Naive thymus-derived CD8-positive, alpha-beta T cell (primary cell): ENCODE data around the gene PPA1. TPM values are rescaled to one million over a fixed set of nuclear protein-coding genes. Genes with fewer than 3 reads are reported as not detected.
A peak's percentile ranks its signal among the peaks of the same experiment; 100 is the strongest.
"Not testable (repeated sequence)": the region's sequence is repeated elsewhere in the genome, so short reads cannot be mapped to it uniquely, and the experiment has no call there.

ENCODE experiments used
- ATAC-seq, 2 donors: fragments of 150-1000 bp; cut with Tn5 transposase in 1 of 2; sonication (Bioruptor Pico), chemical (Tn5 transposase) in 1 of 2; 1 replicate in 1 of 2; 2 replicates in 1 of 2; pipeline ENCODE4 v1.10.0; 2021; ENCODE audit warnings: mild to moderate bottlenecking in 2 of 2, moderate library complexity in 2 of 2
- POLR2A ChIA-PET: fragments of 350-600 bp; sonication (Branson Sonifier 250); formaldehyde crosslinking; loops from one replicate; lab custom pipeline; 2021; ENCODE audit warnings: antibody characterized with exemption; lab: Charles Lee
- DNase-seq, 10 donors: peaks; one replicate each; pipeline versions ENCODE4 v3.0.0 to v3.0.0-alpha.2; 2020 to 2022
- H3K27ac Mint-ChIP-seq, 10 donors: one replicate each; pipeline ENCODE4 v1.8.0; 2020 to 2022; ENCODE audit warnings: mild to moderate bottlenecking in 10 of 10, mixed read lengths in 10 of 10, moderate library complexity in 4 of 10, inconsistent platforms in 1 of 10
- H3K27me3 Mint-ChIP-seq, 5 donors: one replicate each; pipeline ENCODE4 v1.8.0; 2021 to 2022; ENCODE audit warnings: mixed read lengths in 5 of 5
- H3K36me3 Mint-ChIP-seq, 3 donors: one replicate each; pipeline ENCODE4 v1.8.0; 2020 to 2022; ENCODE audit warnings: mixed read lengths in 3 of 3, mild to moderate bottlenecking in 2 of 3, inconsistent platforms in 1 of 3
- H3K4me1 Mint-ChIP-seq, 4 donors: one replicate each; pipeline ENCODE4 v1.8.0; 2021 to 2022; ENCODE audit warnings: mixed read lengths in 4 of 4
- H3K4me3 Mint-ChIP-seq, 10 donors: one replicate each; pipeline ENCODE4 v1.8.0; 2020 to 2022; ENCODE audit warnings: mild to moderate bottlenecking in 10 of 10, mixed read lengths in 10 of 10, moderate library complexity in 6 of 10, inconsistent platforms in 1 of 10
- H3K9me3 Mint-ChIP-seq, 9 donors: one replicate each; pipeline ENCODE4 v1.8.0; 2020 to 2022; ENCODE audit warnings: mixed read lengths in 9 of 9, mild to moderate bottlenecking in 3 of 9, inconsistent platforms in 1 of 9, moderate library complexity in 1 of 9
- polyA plus RNA-seq, 3 donors: library from polyadenylated mRNA; unstranded; fragments of 300-500 nt; fragmentation: Illumina TruSeq; gene quantifications; one replicate each; pipeline ENCODE4 v1.2.3, GENCODE V29; 2021
- total RNA-seq, 8 experiments: library from RNA in 2 of 8; stranded (reverse) in 2 of 8; gene quantifications; one replicate each; pipeline ENCODE4 v1.2.3 and lab custom pipeline; 2021 to 2026

The PPA1 gene
- total and polyA plus RNA-seq, 5 experiments from 2014 or later, result 51.0 to 222 (median 137) TPM

- peaks cover 0 to 4% (median 2%) of the 10 kb centered on the region in 3 donors for H3K36me3 Mint-ChIP-seq
- H3K27ac Mint-ChIP-seq, result no peak overlapping the region
- DNase-seq, result no peak
- no peak for ATAC-seq
- H3K9me3 Mint-ChIP-seq, result no peaks in the 10 kb centered on the region
- POLR2A ChIA-PET, result interaction anchor here (1.7 kb wide), 1 partner anchor 19 kb away, joined by 4 read pairs; no protein-coding TSS in a partner anchor
- peaks cover 11 to 24% (median 17%) of the 10 kb centered on the region in 4 donors for H3K4me1 Mint-ChIP-seq
- H3K27me3 Mint-ChIP-seq, result no peaks in the 10 kb centered on the region
- no peak overlapping the region for H3K4me3 Mint-ChIP-seq
Measured at GRCh38 chr10:70193391-70193844, 39.8 kb downstream of the PPA1 start.

GRCh38 chr10:70192326-70192968 lies 40.8 kb downstream of the PPA1 start:
- H3K36me3 Mint-ChIP-seq, result no peaks in the 10 kb centered on the region
- H3K9me3 Mint-ChIP-seq, result no peaks in the 10 kb centered on the region
- ATAC-seq (no peak), DNase-seq (no peak)
- H3K4me1 Mint-ChIP-seq, result peaks cover 5 to 14% (median 8%) of the 10 kb centered on the region in 4 donors
- POLR2A ChIA-PET, result interaction anchor here (1.7 kb wide), 1 partner anchor 18 kb away, joined by 4 read pairs; no protein-coding TSS in a partner anchor
- no peak overlapping the region for H3K27ac Mint-ChIP-seq
- H3K27me3 Mint-ChIP-seq, result no peaks in the 10 kb centered on the region
- no peak overlapping the region for H3K4me3 Mint-ChIP-seq

- H3K27me3 Mint-ChIP-seq, result no peaks in the 10 kb centered on the region
- POLR2A ChIA-PET, result no interaction called here
- no peak for DNase-seq
- no peaks in the 10 kb centered on the region for H3K9me3 Mint-ChIP-seq
- no peak for ATAC-seq
- no peak overlapping the region for H3K4me3 Mint-ChIP-seq
- no peak overlapping the region for H3K27ac Mint-ChIP-seq
- no peaks in the 10 kb centered on the region for H3K36me3 Mint-ChIP-seq
- H3K4me1 Mint-ChIP-seq, result peaks cover 0 to 9% (median 3%) of the 10 kb centered on the region in 4 donors
Measured at GRCh38 chr10:70191972-70192305, 41.3 kb downstream of the PPA1 start.

- DNase-seq (no peak), ATAC-seq (no peak)
- POLR2A ChIA-PET, result interaction anchor here (0.6 kb wide), 1 partner anchor 16 kb away, joined by 3 read pairs; no protein-coding TSS in a partner anchor
- H3K4me3 Mint-ChIP-seq, result no peak overlapping the region
- H3K36me3 Mint-ChIP-seq, result no peaks in the 10 kb centered on the region
- H3K27ac Mint-ChIP-seq, result no peak overlapping the region
- no peaks in the 10 kb centered on the region for H3K27me3 Mint-ChIP-seq
- no peaks in the 10 kb centered on the region for H3K9me3 Mint-ChIP-seq
- peaks cover 0 to 5% (median 0%) of the 10 kb centered on the region in 4 donors for H3K4me1 Mint-ChIP-seq
Measured at GRCh38 chr10:70191161-70191971, 41.9 kb downstream of the PPA1 start.

GRCh38 chr10:70190581-70190980 lies 42.6 kb downstream of the PPA1 start:
- Mint-ChIP-seq H3K4me3 (no peak overlapping the region), H3K27ac (no peak overlapping the region), H3K9me3 (no peaks in the 10 kb centered on the region), H3K36me3 (no peaks in the 10 kb centered on the region), H3K4me1 (no peaks in the 10 kb centered on the region), H3K27me3 (no peaks in the 10 kb centered on the region)
- POLR2A ChIA-PET, result interaction anchor here (1.0 kb wide), 1 partner anchor 213 kb away, joined by 3 read pairs; the partner anchor contains the start of gene EIF4EBP2
- DNase-seq (no peak), ATAC-seq (no peak)

- Mint-ChIP-seq H3K36me3 (no peaks in the 10 kb centered on the region), H3K4me3 (no peak overlapping the region), H3K9me3 (no peaks in the 10 kb centered on the region), H3K27ac (no peak overlapping the region), H3K27me3 (no peaks in the 10 kb centered on the region), H3K4me1 (no peaks in the 10 kb centered on the region)
- DNase-seq, result no peak
- no peak for ATAC-seq
- POLR2A ChIA-PET, result interaction anchor here (1.0 kb wide), 1 partner anchor 214 kb away, joined by 3 read pairs; the partner anchor contains the start of gene EIF4EBP2
Measured at GRCh38 chr10:70190102-70190501, 43.1 kb downstream of the PPA1 start.

GRCh38 chr10:70188768-70189167 lies 44.5 kb downstream of the PPA1 start:
- H3K4me3 Mint-ChIP-seq, result no peak overlapping the region
- H3K4me1 Mint-ChIP-seq, result no peaks in the 10 kb centered on the region
- H3K27me3 Mint-ChIP-seq, result no peaks in the 10 kb centered on the region
- no peak for DNase-seq
- ATAC-seq, result no peak
- no peaks in the 10 kb centered on the region for H3K9me3 Mint-ChIP-seq
- H3K27ac Mint-ChIP-seq, result no peak overlapping the region
- POLR2A ChIA-PET, result no interaction called here
- H3K36me3 Mint-ChIP-seq, result no peaks in the 10 kb centered on the region

GRCh38 chr10:70186571-70186970 lies 46.7 kb downstream of the PPA1 start:
- Mint-ChIP-seq H3K36me3 (no peaks in the 10 kb centered on the region), H3K9me3 (no peaks in the 10 kb centered on the region), H3K4me3 (no peak overlapping the region), H3K27ac (no peak overlapping the region), H3K4me1 (no peaks in the 10 kb centered on the region), H3K27me3 (peaks cover 0 to 4% (median 0%) of the 10 kb centered on the region in 5 donors)
- no peak for DNase-seq
- ATAC-seq, result no peak
- POLR2A ChIA-PET, result no interaction called here

GRCh38 chr10:70186090-70186489 lies 47.1 kb downstream of the PPA1 start:
- no peaks in the 10 kb centered on the region for H3K36me3 Mint-ChIP-seq
- POLR2A ChIA-PET, result no interaction called here
- ATAC-seq (no peak), DNase-seq (no peak)
- peaks cover 0 to 4% (median 0%) of the 10 kb centered on the region in 5 donors for H3K27me3 Mint-ChIP-seq
- H3K9me3 Mint-ChIP-seq, result no peaks in the 10 kb centered on the region
- H3K27ac Mint-ChIP-seq, result peak overlapping the region in 1 of 10 donors; percentile 67
- H3K4me1 Mint-ChIP-seq, result no peaks in the 10 kb centered on the region
- no peak overlapping the region for H3K4me3 Mint-ChIP-seq

- H3K4me3 Mint-ChIP-seq, result no peak overlapping the region
- H3K4me1 Mint-ChIP-seq, result no peaks in the 10 kb centered on the region
- DNase-seq, result no peak
- no peak for ATAC-seq
- H3K36me3 Mint-ChIP-seq, result no peaks in the 10 kb centered on the region
- H3K27me3 Mint-ChIP-seq, result peaks cover 0 to 8% (median 3%) of the 10 kb centered on the region in 5 donors
- H3K27ac Mint-ChIP-seq, result no peak overlapping the region
- peaks cover 0 to 8% (median 0%) of the 10 kb centered on the region in 9 donors for H3K9me3 Mint-ChIP-seq
- POLR2A ChIA-PET, result no interaction called here
Measured at GRCh38 chr10:70183304-70183703, 49.9 kb downstream of the PPA1 start.

- H3K27me3 Mint-ChIP-seq, DNase-seq, ATAC-seq, H3K4me3 Mint-ChIP-seq, H3K36me3 Mint-ChIP-seq, H3K9me3 Mint-ChIP-seq, H3K27ac Mint-ChIP-seq, POLR2A ChIA-PET: not testable (repeated sequence)
- H3K4me1 Mint-ChIP-seq, result peaks cover 3 to 12% (median 10%) of the 10 kb centered on the region in 4 donors
Measured at GRCh38 chr10:70179209-70179608, 54.0 kb downstream of the PPA1 start.

GRCh38 chr10:70178139-70178725 lies 55.0 kb downstream of the PPA1 start:
- DNase-seq, result no peak
- Mint-ChIP-seq H3K27me3 (peaks cover 0 to 8% (median 2%) of the 10 kb centered on the region in 5 donors), H3K4me1 (peaks cover 6 to 18% (median 16%) of the 10 kb centered on the region in 4 donors), H3K4me3 (no peak overlapping the region), H3K36me3 (no peaks in the 10 kb centered on the region), H3K9me3 (peaks cover 0 to 8% (median 0%) of the 10 kb centered on the region in 9 donors), H3K27ac (no peak overlapping the region)
- POLR2A ChIA-PET, result no interaction called here
- no peak for ATAC-seq

GRCh38 chr10:70176441-70176840 lies 56.8 kb downstream of the PPA1 start:
- peaks cover 0 to 4% (median 2%) of the 10 kb centered on the region in 5 donors for H3K27me3 Mint-ChIP-seq
- H3K27ac Mint-ChIP-seq, result no peak overlapping the region
- no peak overlapping the region for H3K4me3 Mint-ChIP-seq
- DNase-seq (no peak), ATAC-seq (no peak)
- H3K4me1 Mint-ChIP-seq, result peaks cover 6 to 23% (median 17%) of the 10 kb centered on the region in 4 donors
- H3K9me3 Mint-ChIP-seq, result peaks cover 0 to 8% (median 0%) of the 10 kb centered on the region in 9 donors
- no peaks in the 10 kb centered on the region for H3K36me3 Mint-ChIP-seq
- POLR2A ChIA-PET, result no interaction called here
